AG10803 (cell line): ENCODE results near the gene PARK7.

Source experiments
- DNase-seq: peaks from one replicate; pipeline ENCODE4 v3.0.0; 2010; ENCODE audit warnings: low read depth
- H3K4me3 ChIP-seq: 2 replicates; pipeline ENCODE4 v1.5.1; 2011; ENCODE audit warnings: mild to moderate bottlenecking, low read length, control low read depth
- TF ChIP-seq, protein P1 (sequence below): conservative IDR thresholded peaks from 2 replicates; pipeline ENCODE4 v1.5.1; 2011; ENCODE audit warnings: mild to moderate bottlenecking, low read length, control low read depth, inconsistent platforms

The PARK7 gene

DNA sequence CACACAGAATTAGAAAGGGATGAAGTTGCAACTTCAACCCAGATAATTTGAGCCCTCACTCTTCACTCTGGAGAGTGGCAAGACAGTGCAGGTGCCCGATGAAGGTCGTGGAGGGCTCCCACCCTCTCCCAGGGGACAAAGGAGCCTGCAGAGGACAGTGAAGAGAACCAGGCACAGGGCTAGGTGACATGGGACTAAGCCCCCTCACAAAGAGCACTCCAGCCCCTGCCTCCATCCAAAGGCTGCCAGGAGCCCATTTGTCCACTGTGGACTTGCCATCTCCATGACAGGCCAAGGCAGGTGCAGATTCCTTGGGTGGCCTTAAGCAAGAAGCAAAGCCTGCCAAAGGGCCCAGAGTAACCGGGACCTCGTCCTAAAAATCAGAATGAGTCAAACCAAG, 49.5 kb downstream of the PARK7 start:
- TF ChIP-seq, protein P1, sequence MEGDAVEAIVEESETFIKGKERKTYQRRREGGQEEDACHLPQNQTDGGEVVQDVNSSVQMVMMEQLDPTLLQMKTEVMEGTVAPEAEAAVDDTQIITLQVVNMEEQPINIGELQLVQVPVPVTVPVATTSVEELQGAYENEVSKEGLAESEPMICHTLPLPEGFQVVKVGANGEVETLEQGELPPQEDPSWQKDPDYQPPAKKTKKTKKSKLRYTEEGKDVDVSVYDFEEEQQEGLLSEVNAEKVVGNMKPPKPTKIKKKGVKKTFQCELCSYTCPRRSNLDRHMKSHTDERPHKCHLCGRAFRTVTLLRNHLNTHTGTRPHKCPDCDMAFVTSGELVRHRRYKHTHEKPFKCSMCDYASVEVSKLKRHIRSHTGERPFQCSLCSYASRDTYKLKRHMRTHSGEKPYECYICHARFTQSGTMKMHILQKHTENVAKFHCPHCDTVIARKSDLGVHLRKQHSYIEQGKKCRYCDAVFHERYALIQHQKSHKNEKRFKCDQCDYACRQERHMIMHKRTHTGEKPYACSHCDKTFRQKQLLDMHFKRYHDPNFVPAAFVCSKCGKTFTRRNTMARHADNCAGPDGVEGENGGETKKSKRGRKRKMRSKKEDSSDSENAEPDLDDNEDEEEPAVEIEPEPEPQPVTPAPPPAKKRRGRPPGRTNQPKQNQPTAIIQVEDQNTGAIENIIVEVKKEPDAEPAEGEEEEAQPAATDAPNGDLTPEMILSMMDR, result no peak
- no peak overlapping the region for H3K4me3 ChIP-seq
- no peak for DNase-seq

DNA sequence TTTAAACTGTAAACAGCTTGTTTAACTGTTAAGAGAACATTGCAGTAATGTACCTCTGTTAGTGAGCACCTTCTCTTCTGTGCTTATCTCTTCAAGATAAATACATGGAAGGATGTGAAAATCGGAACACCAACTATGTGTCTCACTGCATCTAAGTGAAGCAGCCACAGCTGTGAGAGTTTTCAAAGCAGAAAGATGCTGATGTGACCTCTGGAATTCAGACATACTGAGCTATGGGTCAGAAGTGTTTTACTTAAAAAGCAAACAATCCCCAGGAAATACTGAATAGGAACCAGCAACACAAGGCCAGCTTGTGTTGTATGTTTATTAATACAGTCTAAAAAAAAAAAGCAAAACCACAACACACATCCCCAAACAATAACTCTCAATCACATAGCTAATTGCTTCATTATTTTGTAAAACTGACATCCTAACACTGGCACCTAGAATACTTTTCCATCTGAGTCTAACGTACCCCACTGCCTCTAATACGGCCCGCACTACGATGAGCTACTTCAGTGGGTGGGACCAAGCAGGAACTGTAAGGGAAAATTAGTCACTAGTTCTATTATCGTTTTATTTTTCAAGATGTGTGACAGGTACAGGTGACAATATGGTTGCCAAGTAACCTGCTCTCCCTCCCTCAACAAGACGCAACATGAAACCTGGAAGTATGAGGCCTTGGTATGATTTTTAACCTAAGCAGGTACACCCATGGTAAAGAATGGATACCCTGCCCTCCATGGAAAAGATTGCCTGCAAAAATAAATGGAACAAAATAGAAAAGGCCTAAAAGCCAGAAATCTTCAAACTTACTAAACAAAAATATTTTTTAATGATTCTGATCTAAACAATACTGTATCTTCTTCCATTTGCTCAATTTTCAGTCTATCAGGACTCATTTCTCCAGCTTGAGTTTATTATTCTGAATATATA, 50.7 kb downstream of the PARK7 start:
- no peak overlapping the region for H3K4me3 ChIP-seq
- DNase-seq, result no peak
- TF ChIP-seq, protein P1, result no peak

DNA sequence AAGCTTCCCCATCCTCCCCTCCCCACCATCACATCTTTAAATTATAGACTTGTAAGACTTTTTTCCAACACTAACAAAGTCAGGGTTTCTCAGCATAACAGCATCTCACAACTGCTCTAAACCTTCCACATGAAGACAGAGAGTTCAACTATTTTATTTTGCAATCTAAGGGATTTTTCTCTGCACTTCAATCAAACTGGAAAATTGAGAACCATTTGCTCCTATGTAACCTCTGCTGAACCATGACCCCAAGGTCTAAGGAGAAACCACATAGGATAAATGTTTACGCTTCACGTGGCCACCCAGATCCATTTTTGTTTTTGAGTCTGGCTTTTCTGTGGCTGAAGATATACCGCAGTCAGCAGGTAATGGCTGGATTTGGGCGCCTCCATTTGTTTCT, 51.4 kb downstream of the PARK7 start:
- TF ChIP-seq, protein P1, result no peak
- H3K4me3 ChIP-seq, result no peak overlapping the region
- no peak for DNase-seq

DNA sequence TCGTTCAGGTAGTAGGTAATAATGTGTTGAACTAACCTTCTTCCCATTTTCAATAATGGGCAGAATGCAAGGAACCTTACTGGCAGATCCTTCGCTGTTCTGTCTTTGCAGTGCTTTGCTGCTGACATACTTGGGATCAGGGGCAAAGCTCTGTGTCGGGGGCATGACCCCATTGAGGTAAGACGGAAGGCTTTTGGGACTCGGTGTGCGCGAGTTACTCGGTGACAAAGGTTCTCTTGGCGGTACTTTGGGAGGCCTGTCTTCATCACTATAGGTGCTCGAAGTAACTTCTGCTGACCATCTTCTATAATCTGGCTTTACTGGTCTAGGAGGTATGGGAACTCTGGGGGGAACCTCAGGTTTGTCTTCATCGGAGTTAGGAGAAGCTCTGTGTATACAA, 51.9 kb downstream of the PARK7 start:
- no peak for DNase-seq
- no peak overlapping the region for H3K4me3 ChIP-seq
- TF ChIP-seq, protein P1, result no peak

DNA sequence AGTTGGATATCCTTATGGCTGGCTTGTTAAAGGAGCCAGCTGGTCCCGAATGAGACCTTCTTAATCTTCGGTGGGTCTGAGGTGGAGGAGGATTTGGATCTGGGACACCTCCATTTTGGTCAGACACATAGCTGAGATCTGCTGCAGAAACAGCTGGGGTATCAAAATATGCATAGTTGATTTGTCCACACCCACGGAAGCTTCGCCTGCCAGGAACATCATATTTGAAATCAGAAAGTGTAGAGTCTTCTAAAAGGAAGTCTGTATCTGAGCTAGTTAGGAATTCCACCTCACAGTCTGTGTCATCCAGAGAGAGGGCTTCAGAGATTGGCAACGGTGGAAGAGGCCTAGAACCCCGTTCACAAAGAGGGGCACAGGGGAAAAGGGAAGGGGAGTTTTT, 52.3 kb downstream of the PARK7 start:
- DNase-seq, result no peak
- H3K4me3 ChIP-seq, result no peak overlapping the region
- TF ChIP-seq, protein P1, result no peak

DNA sequence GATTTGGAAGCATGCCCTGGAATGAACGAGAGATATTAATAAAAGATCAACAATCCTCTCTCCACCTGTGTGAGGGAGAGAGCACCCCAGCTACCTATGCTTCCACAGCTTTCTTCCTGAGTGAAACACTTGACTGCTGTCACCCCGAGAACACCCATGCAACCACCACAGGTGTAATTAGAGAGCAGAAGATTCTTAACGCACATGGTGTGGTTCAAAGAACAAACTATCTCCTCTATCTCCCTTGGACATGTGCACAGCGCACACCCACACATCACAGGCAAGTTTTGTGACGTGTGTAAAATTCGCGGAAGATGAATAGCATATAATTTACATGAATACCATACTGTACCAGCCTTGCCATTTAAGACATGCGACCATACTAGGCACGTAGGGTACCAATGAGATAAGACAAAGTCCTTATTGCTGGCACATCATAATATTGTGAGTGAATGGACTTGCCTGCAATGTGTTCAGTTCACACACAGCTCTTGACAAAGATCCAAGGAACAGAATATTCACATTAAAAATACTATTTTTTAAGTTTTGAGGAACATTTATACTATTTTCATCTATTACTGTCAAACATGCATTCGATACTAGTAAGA, 53.0 kb downstream of the PARK7 start:
- no peak for DNase-seq
- TF ChIP-seq, protein P1, result no peak
- H3K4me3 ChIP-seq, result no peak overlapping the region
